Fibroblast of mammary gland (primary cell): ENCODE measurements around the gene ADH7.
A peak's percentile ranks its signal among the peaks of the same experiment; 100 is the strongest.

ENCODE experiments used
- DNase-seq: peaks from one replicate; pipeline ENCODE4 v3.0.0-alpha.2; 2010; ENCODE audit warnings: low read depth
- H3K4me3 ChIP-seq: 2 replicates; pipeline ENCODE4 v1.5.1; 2011; ENCODE audit warnings: low read depth, mild to moderate bottlenecking, low read length, moderate library complexity; ENCODE audit not compliant: control insufficient read depth
- CTCF ChIP-seq: conservative IDR thresholded peaks from 2 replicates; pipeline ENCODE4 v1.5.1; 2011; ENCODE audit warnings: low read depth, low read length, inconsistent platforms; ENCODE audit not compliant: control insufficient read depth, insufficient read depth

The ADH7 gene

GRCh38 chr4:99410075-99410474, 25.1 kb downstream of the ADH7 start:
- TF ChIP-seq CTCF: no peak
- no peak overlapping the region for H3K4me3 ChIP-seq
- no peak for DNase-seq

- H3K4me3 ChIP-seq: no peak overlapping the region
- DNase-seq: no peak
- TF ChIP-seq CTCF: no peak
Measured at GRCh38 chr4:99408346-99408745, 26.8 kb downstream of the ADH7 start.

- peak; percentile 98 for TF ChIP-seq CTCF
- H3K4me3 ChIP-seq: no peak overlapping the region
- DNase-seq: peak; percentile 88
Measured at GRCh38 chr4:99405433-99406115, 29.6 kb downstream of the ADH7 start.

DNA sequence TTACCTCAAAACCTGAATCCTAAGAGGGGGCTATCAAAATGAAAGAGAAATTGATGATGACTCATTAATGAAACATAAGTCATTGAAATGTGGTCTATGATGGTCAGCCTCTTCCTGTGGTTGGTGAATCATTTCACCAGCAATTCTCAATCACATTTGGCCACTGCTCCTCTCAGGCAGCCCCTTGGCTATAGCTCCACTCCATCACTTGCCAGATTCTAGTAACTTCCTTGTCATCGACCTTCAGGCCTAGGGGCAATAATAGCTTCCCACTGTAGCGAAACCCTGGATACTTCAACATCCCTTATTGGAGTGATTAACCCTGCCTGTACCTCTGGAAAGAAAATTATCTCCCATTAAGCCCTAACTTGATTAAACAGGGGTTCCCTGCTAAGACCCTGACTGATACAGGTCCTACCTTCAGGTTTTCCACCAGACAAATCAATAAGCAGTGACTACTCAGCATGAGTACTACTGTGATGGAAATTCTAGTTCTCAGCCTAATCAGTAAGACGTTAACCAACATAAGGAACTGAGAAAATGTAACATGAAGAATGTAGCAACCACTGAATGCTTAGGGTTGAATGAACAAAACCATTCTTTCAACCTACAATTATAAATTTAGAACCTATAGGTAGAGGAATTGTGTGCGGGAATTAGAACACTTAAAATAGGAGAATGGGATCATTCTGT, 30.4 kb downstream of the ADH7 start:
- no peak overlapping the region for H3K4me3 ChIP-seq
- TF ChIP-seq CTCF: no peak
- DNase-seq: peak; percentile 98

DNA sequence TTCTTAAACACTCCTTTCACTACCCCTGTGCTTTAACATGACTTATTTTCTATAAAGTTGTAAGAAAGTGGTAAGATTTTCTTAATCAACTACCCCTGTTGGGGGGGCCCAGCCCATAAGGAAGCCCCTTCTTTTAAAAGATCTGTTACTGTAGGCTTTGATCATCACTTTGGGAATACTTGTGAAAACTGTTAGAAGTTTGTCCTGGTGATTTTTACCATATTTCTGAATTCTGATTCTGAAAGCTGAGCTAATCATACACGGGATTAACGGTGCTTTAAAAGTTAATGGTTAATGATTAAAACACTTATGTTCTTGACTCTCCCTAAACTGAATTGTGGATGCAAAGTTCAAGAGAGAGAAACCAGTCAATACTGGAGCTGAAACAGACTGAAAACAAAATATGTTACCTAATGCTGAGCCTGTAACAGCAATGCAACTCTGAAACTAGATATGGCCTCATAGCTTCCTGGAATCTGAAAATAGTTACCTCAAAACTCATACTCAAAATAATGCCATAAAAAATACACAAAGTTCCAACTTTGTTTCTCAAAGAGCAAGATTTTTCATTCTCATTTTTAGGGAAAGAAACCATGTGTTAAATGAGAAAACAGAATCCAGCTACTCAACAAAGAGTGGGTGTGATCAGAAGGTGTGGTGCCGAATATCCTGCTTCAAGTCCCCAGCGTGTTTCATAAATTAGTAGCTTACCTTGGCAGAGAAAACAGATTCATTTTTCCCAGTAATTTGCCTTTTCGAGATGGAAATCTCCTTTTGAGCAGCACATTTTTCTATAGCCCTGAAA, 31.6 kb downstream of the ADH7 start:
- no peak overlapping the region for H3K4me3 ChIP-seq
- peak; percentile 61 for DNase-seq
- no peak for TF ChIP-seq CTCF

- no peak for TF ChIP-seq CTCF
- H3K4me3 ChIP-seq: no peak overlapping the region
- no peak for DNase-seq
Measured at GRCh38 chr4:99402765-99403164, 32.4 kb downstream of the ADH7 start.
